Pulmonary artery endothelial cell (primary cell): ENCODE data around the gene ST3GAL3. TPM values are rescaled to one million over a fixed set of nuclear protein-coding genes. Genes with fewer than 3 reads are reported as not detected.

Source experiments
- DNase-seq: peaks from one replicate; pipeline ENCODE4 v3.0.0-alpha.2; 2011; ENCODE audit warnings: low read depth, low spot score
- total RNA-seq: library from RNA; depleted of rRNA; stranded (reverse); fragments of >200 nt; gene quantifications from 2 replicates; pipeline ENCODE4 v1.2.3, GENCODE V29; 2014

The ST3GAL3 gene
- total RNA-seq, 1 donor from 2014 or later: 17.1 TPM

GRCh38 chr1:43962324-43962723, 255.0 kb downstream of the ST3GAL3 start:
- no peak for DNase-seq

- no peak for DNase-seq
These were observed 255.7 kb downstream of the ST3GAL3 start for GRCh38 chr1:43963006-43963405.

- DNase-seq: no peak
These were observed 256.6 kb downstream of the ST3GAL3 start for GRCh38 chr1:43963890-43964289.

GRCh38 chr1:43965316-43965715, 258.0 kb downstream of the ST3GAL3 start:
- DNase-seq: no peak

- no peak for DNase-seq
These were observed 261.1 kb downstream of the ST3GAL3 start for GRCh38 chr1:43968348-43968948.

GRCh38 chr1:43969416-43969745, 262.0 kb downstream of the ST3GAL3 start:
- DNase-seq: no peak

DNA sequence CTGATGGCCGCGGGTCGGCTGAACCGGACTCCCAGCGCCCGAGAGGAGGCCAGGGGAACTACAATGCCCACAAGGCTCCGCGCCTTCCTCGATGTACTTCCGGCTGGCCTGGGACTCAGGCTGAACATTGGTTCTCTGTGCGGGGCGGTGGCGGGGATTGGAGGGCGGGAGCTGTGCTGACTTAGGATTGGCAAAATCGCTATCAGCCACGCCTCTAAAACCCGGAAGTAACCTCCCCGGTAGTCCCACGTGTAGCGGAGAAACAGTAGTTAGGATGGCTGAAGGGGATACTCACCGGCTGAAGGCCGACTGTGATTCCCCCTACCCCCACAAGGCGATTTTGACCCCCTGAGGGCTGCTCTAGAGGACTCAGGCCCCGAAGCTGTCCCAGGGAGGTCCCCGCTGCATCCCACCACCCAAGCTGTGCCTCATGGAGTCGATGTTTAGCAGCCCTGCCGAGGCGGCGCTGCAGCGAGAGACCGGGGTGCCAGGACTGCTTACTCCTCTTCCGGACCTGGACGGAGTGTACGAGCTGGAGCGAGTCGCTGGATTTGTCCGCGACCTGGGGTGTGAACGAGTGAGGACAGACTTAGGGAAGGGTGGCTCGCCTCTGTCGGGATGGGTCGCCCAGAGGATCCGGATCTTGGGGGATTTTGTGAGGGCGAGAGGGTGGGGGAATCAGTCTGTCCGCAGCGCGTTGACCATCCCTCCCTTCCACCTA, 262.6 kb downstream of the ST3GAL3 start, which contains the start of gene DPH2:
Gene DPH2 (plus strand): TSS at position 265 of the 721 bp plus-strand sequence. CDS start 166 bp downstream, at position 431.
- DNase-seq: peak; percentile 92

GRCh38 chr1:43970502-43970901, 263.2 kb downstream of the ST3GAL3 start:
- DNase-seq: no peak

- DNase-seq: no peak
These were observed 263.6 kb downstream of the ST3GAL3 start for GRCh38 chr1:43970911-43971310.

DNA sequence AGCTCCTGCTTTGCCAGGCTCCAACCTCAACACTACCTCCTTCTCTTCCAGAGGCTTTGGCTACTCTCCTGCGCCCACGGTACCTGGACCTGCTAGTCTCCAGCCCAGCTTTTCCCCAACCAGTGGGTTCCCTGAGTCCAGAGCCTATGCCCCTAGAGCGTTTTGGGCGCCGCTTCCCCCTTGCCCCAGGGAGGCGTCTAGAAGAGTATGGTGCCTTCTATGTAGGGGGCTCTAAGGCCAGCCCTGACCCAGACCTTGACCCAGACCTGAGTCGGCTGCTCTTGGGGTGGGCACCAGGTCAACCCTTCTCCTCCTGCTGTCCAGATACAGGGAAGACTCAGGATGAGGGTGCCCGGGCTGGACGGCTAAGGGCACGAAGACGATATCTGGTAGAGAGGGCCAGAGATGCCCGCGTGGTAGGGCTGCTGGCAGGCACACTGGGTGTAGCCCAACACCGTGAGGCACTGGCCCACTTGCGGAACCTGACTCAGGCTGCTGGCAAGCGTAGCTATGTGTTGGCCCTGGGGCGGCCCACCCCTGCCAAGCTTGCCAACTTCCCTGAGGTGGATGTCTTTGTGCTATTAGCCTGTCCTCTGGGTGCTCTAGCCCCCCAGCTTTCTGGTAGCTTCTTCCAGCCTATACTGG, 264.1 kb downstream of the ST3GAL3 start:
- no peak for DNase-seq

DNA sequence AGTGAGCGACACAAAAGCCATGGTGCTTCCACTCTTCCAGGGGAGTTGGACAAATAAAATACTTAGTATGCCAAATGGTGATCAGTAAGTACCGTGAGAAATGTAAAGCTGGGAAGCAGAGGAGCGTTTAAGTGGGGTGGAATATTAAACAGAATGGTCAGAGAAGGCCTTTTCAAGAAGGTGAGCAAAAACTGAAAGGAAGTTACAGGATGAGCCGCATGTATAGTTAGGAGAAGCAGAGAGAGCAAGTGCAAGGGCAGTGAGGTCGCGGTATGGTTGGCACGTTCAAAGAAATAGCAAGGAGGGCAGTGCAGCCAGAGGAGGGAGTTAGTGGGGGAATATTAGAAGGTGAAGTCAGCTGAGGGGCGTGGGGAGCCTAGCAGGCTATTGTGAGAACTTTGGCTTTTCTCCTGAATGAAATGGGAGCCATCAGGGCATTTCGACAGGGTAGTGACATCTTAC, 266.7 kb downstream of the ST3GAL3 start:
- DNase-seq: no peak

DNA sequence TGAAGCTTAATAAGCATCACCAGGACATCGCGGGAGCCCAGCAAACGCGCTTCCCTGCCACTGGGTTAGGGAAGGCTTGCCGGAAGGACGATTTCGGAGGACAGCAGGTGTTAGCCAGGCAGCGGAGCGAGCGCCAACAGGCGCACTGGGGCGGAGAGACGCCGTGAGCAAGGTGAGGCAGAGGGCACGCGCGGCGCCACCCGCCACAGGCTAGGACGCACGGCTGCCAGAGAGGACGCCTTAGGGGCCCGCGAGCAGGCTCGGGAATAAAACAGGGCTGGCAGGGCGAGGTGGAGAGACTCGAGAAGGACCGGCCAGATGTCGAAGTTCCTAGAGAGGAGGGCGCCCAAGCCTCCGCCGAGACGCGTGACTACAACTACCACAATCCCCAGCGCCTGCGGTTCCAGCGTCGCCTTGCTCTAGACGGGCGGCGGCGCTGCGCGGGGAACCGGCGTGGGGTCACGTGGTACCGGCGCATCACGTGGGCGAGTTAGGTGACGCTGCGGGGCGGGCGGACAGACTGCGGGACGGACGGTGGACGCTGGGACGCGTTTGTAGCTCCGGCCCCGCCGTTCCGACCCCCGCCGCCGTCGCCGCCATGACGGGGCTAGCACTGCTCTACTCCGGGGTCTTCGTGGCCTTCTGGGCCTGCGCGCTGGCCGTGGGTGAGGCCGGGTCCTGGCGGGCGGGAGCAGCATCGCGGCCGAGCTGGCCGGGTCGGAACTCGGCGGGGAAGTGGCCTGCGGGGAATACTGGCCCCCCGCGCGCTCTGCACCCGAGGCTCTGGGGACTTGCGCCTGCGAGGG, 267.3 kb downstream of the ST3GAL3 start, which contains the start of gene ATP6V0B:
Gene ATP6V0B (plus strand): TSS at position 518 of the 806 bp plus-strand sequence. CDS start 81 bp downstream, at position 599.
- DNase-seq: peak; percentile 71

- no peak for DNase-seq
These were observed 268.1 kb downstream of the ST3GAL3 start for GRCh38 chr1:43975249-43975961.

GRCh38 chr1:43976045-43976444, 268.7 kb downstream of the ST3GAL3 start:
- no peak for DNase-seq

- no peak for DNase-seq
These were observed 269.6 kb downstream of the ST3GAL3 start for GRCh38 chr1:43976890-43977289.

- DNase-seq: no peak
These were observed 270.3 kb downstream of the ST3GAL3 start for GRCh38 chr1:43977376-43978263.

DNA sequence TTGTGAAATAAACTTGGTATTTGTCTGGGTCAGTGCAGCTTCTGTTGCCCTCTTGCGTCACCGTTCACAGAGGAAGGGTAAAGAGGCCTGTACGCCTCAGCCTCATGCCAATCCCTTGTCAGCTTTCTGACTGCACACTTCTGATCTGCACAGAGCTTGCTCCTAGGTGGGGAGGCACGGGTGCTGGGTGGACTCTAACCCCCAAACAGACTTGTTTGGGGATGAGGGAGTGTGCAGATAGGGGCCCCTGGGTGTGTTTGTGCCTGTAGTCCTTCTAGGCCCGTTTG, 270.9 kb downstream of the ST3GAL3 start:
- DNase-seq: no peak

DNA sequence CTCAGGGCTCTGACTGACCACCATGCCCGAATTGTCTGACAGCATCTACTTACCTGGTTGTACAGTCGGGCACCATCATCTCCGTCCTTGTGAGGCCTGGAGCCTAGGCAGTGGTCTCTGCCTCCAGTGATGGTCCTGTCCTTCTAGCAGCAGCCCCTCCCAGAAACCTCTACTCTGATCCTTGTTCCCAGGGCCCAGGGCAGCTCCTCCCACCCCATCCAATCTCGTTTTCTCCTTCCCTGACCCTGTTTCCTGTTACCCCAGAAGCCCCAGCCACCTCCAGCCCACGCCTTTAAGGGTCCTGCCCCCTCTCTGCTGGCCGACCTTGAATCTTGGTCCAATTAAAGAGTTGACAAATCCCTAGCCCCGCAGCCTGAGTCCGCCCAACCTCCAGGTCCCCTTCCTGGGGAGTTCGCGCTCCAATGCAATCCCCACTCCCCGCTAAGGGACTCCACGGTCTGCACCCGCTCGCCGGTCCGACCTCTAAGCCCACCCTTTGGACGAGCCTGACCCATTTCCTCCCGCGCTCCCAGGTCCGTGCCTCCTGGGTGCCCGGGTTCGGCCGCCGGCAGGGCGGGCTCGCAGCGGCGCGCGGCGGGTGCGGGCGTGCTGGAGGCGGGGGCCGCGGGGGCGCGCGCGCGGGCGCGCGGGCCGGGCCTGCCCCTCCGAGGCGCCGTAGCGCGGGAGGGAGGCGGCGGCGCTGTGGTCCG, 271.4 kb downstream of the ST3GAL3 start, which contains the start of gene B4GALT2:
Gene B4GALT2 (plus strand): TSS at position 660 of the 710 bp plus-strand sequence. CDS start 1,951 bp downstream, outside the sequence.
- no peak for DNase-seq

DNA sequence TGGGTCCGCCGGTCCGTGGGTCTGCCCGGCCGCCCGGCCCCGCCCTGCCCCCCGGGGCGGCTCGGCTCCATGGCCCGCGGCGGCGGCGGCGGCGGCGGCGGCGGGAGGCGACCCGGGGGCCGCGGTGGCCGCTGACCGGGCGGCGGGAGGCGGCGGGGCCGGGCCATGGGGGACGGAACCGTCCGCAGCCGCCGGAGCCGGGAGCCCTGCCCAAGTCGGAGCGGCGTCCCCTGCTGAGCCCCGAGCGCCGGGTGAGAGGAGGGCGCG, 271.9 kb downstream of the ST3GAL3 start:
- no peak for DNase-seq
